Panc1 (cell line): ENCODE data around the gene APOBEC3B.

Experiments used
- CTCF ChIP-seq: fragments of 450-650 bp; IDR thresholded peaks from 2 replicates; pipeline ENCODE4 v1.5.1; 2017; ENCODE audit warnings: mild to moderate bottlenecking
- POLR2AphosphoS5 ChIP-seq: IDR thresholded peaks from 2 replicates; pipeline ENCODE4 v1.6.1; 2012; ENCODE audit warnings: mild to moderate bottlenecking, low read depth, low read length, moderate library complexity
- REST ChIP-seq, 2 experiments: IDR thresholded peaks; 2 replicates each; pipeline ENCODE4 v1.6.1; 2011 to 2012; ENCODE audit warnings: low read depth in 2 of 2, control low read depth in 1 of 2, low read length in 1 of 2, mild to moderate bottlenecking in 1 of 2, moderate library complexity in 1 of 2; ENCODE audit not compliant: insufficient read depth in 1 of 2

- no peak for TF ChIP-seq CTCF
- no peak for TF ChIP-seq REST (IDR thresholded peaks at IDR 0.05; ENCODE audit: insufficient read depth in 1 of 2, low read depth in 2 of 2, low read length in 1 of 2)
- TF ChIP-seq POLR2AphosphoS5: no peak
These were observed 44.5 kb downstream of the APOBEC3B start for GRCh38 chr22:39026509-39027150.
